Measurements from ENCODE around the gene NDUFAB1. TPM values are rescaled to one million over a fixed set of nuclear protein-coding genes. Genes with fewer than 3 reads are reported as not detected.

The NDUFAB1 gene
- total and polyA plus RNA-seq, 2 of the 13 experiments (the other 11 are each of a cell fraction or from before 2014, with no cell fraction given): 221 to 601 TPM

GRCh38 chr16:23556881-23557778 is 39.0 kb downstream of the NDUFAB1 start, which contains the start of the genes EARS2 and UBFD1 (continued):
- TF ChIP-seq PRDM10 (CRISPR knock-in tag; IDR thresholded peaks at IDR 0.05; ENCODE audit: low read depth) (peak; percentile 93), ZNF549 (CRISPR knock-in tag; IDR thresholded peaks at IDR 0.05) (peak; percentile 76; the same call in 1 of the 2 replicates), ATF6 (CRISPR knock-in tag; conservative IDR thresholded peaks at IDR 0.05) (peak; percentile 27; the same call in 1 of the 2 replicates), MATR3 (CRISPR knock-in tag; IDR thresholded peaks at IDR 0.05) (no peak), RARG (CRISPR knock-in tag; IDR thresholded peaks at IDR 0.05; ENCODE audit: low read depth) (no peak), MED8 (CRISPR knock-in tag; IDR thresholded peaks at IDR 0.05; ENCODE audit: insufficient replicate concordance) (peak; percentile 93), RORA (CRISPR knock-in tag; IDR thresholded peaks at IDR 0.05) (no peak), MXD3 (CRISPR knock-in tag; IDR thresholded peaks at IDR 0.05) (peak; percentile 99), ZNF776 (CRISPR knock-in tag; IDR thresholded peaks at IDR 0.05) (peak; percentile 94; the same call in 1 of the 2 replicates), UBTF (CRISPR knock-in tag; IDR thresholded peaks at IDR 0.05) (peak; percentile 73), ZNF280B (CRISPR knock-in tag; IDR thresholded peaks at IDR 0.05; ENCODE audit: borderline replicate concordance) (peak; percentile 95; the same call in 1 of the 2 replicates), SNAPC2 (CRISPR knock-in tag; IDR thresholded peaks at IDR 0.05) (peak; percentile 87; the same call in 1 of the 2 replicates), U2AF2 (IDR thresholded peaks at IDR 0.05; ENCODE audit: low read depth, low read length) (no peak), ZNF441 (CRISPR knock-in tag; IDR thresholded peaks at IDR 0.05; ENCODE audit: borderline replicate concordance) (peak; percentile 90), KDM5A (IDR thresholded peaks at IDR 0.05; ENCODE audit: borderline replicate concordance, low read length) (peak; percentile 92), ZNF230 (CRISPR knock-in tag; IDR thresholded peaks at IDR 0.05) (peak; percentile 91), NCOA1 (CRISPR knock-in tag; IDR thresholded peaks at IDR 0.05) (peak; percentile 82; the same call in 1 of the 2 replicates), MBD4 (IDR thresholded peaks at IDR 0.05; ENCODE audit: borderline replicate concordance, low read length) (no peak)

All from HepG2 (cell line).